Measurements from ENCODE around the gene FNDC3B.

FNDC3B gene

DNA sequence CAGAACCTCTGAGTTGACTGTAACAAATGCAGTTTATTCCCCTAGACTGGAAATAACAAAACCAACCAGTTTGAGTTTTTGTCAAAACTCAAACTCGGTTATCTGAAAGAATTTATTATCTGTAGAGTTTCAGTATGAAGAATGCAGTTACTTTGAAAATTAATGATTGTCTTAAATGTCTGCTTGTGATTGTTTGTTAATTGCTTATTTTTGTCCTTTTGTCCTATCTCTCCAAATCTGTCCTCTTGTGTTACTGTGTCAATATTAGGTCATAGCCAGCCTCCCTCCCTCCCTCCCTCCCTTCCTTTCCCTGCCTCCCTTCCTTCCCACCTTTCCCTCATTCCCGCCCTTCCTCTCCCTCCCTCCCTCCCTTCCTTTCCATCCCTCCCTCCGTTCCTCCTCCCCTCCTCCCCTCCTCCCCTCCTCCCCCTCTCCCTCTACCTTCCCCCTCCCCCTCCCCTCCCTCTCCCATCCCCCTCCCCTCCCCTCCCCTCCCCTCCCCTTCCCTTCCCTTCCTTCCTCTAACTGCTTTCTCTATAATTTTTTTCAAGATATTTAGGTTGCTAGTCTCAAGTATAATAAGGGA is 153.5 kb downstream of the FNDC3B start:
- no peak for DNase-seq (ENCODE audit: low spot score)

DNA sequence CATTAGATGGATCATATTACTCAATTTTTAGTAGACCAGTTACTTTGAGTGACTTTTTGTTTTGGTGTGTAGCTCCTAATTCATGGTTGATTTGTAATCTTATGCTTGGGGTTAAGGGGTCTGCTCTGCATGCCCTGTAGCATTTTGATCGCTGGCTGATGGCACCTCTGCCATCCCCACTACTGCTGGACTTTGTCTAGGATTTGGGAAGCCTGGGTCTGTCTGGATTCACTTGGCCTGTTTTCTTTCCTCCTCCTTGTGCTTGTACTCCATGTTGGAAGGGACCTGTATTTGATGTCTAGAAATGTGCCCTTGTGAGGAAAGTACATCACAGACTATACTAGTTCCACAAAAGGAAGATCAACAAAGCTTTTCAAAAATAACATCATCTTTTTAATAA is 154.1 kb downstream of the FNDC3B start:
- no peak for DNase-seq (ENCODE audit: low spot score)

DNA sequence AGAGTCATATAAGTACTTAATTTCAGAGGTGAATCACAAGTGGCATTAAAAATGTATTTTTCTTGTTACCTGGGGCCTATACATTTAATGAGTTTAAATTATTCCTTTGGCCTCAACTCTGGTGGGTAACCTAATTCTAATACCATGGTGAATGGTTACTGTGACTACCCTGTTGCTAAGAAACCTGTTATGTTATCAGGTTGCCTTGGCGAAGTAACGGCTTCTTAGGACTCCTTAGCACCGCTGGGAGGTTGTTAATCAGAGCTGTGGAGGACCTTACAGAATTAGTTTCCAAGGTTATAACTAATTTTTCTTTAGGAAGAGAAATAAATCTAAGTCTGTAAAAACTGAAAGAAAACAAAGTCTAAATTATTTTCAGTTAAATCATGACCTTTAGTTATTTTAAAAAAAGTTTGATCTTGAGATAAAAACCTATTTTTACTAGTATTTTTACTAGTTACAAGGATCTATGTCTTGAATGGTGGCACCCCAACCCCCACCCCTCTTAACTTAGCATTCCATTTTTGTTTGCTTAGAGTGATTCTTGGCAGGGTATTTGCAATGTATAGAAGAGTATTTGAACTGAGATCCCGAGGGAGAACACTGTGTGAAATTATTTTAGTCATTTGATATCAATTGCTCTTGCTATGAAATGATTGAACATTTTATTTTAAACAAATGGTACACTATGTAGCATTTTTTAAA is 155.5 kb downstream of the FNDC3B start:
- DNase-seq (ENCODE audit: low spot score): no peak

DNA sequence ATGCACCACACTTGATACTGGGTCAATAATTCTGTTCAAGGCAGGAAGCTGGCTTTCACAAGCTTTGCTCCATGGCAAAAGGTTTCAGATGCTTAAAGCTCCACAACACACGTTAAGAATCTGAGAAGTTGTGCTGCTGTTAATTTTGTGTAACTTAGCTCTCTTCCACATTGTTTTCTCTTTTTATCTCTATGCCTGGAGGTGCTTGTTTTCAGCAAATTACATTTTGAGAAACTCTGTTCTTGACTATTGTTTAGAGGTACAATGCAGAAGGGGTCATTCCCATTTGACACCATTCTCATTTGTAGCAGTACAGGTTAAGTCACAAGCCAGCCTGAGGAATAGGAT is 156.0 kb downstream of the FNDC3B start:
- no peak for DNase-seq (ENCODE audit: low spot score)

DNA sequence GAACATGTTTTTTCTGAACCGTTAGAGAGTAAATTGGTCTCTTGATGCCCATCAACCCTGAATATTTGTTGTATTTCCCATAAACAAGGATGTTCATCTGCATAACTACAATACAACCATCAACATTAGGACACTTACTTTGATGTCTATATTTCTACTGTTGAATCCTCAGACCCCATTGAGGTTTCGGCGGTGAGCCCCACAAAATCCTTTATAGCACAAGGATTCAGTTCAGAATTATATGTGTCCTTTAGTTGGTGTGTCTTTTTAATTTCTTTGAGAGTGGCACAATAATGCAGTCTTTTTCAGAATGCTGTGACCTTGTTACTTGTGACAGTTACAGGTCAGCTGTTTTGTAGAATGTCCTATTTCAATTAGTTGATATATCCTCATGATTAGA is 158.0 kb downstream of the FNDC3B start:
- DNase-seq (ENCODE audit: low spot score): no peak

DNA sequence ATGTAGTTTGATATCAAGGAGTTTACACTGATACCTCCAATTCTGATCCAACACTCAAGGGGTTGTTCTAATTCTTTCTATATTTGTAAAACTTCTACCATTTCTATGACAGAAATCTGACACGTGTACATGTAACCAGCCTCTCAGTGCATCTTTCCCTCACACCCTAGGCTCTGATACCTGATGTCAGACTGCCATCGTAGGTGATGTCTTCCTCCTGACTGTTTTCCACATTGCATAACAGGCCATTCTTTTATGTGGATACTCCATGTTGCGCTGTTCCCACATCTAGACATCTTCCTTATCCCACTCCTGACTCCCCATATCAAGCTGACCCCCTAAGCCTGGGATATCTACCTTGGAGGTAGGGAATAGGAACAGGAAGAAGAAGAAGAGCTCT is 159.1 kb downstream of the FNDC3B start:
- no peak for DNase-seq (ENCODE audit: low spot score)

DNA sequence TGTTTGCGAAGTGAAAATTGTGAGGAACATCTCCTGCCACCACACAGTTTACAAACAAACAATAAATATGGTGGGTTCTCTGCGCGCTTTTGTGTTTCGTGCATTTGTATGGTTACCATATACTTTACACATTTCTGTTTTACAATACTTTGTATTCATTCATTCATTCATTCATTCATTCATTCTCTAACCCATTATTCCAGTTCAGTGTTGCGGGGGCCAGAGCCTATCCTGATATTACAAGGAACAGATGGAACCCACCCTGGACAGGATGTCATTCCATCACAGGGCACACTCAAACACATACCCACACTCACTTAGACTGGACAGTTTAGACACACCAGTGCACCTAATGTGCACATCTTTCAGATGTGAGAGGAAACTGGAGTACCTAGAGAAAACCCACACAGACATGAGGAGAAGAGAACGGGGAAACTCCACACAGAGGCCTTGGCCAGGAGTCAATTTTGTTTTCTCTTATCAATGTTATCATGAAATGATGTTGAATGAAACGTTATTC is 160.5 kb downstream of the FNDC3B start:
- DNase-seq (ENCODE audit: low spot score): no peak

DNA sequence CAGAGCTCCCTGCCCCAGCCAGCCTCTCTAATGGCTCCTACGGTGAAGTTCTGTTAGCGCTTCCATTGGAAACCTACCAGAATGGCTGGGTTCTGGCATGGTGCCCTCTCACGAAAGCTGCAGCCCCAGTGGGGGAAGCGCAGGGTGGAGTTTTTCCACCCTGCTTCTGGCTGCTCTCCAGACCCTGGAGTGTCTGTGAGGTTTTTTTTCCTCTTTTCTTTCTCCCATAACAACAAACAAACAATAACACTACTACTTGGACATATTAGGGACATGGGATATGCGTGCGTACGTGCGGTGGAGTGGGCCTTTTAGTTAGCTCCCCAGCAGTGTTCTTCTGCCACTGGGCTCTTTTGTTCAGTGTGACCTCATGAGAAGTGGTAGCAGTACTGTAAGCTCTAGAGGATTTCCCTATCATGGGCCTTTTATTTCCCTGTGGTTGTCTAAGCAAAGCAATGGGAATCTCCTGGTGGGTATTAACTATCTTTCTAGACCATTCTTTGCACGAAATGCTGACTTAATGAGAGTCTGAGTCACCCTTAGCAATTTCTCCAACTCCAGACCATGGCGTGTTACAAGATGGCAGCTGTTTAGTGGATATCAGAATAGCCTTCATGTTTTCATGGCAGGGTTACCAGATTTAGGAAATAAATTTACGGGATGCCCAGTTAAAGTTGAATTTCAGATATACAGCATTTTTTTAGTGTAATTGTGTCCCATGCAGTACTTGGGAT is 161.9 kb downstream of the FNDC3B start:
- no peak for DNase-seq (ENCODE audit: low spot score)

DNA sequence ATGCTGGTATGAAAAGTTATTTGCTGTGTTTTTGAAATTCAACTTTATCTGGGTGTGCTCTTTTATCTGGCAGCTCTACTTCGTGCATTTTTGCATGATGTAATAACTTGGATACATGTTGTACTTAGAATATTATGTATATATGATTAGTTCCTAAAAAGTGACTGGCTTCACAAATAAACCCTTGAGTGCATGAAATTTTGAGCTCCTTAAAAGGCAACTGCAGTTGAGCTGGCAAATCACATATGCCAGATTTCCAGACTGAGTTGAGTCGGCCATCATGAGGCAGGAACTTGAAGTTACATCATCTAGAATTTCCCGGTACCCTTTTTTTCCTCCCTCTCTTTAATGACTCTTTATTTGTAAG is 162.5 kb downstream of the FNDC3B start:
- no peak for DNase-seq (ENCODE audit: low spot score)

DNA sequence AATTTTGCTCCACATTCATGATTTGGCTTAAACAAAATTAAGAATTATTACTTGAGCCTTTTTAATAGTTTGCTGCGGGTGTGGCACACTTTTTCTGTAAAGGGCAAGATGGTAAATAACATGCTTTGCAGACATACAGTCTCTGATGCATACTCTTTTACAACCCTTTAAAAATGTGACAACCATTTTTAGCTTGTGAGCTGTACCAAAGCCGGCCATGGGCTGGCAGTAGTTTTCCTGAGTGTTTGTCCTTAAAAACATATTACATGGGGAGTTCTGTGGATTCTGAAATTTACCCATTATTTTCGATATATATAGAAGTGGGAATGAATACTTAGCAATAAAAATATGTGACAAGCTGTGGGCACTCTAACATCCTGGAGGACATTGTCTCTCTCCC is 163.4 kb downstream of the FNDC3B start:
- no peak for DNase-seq (ENCODE audit: low spot score)

DNA sequence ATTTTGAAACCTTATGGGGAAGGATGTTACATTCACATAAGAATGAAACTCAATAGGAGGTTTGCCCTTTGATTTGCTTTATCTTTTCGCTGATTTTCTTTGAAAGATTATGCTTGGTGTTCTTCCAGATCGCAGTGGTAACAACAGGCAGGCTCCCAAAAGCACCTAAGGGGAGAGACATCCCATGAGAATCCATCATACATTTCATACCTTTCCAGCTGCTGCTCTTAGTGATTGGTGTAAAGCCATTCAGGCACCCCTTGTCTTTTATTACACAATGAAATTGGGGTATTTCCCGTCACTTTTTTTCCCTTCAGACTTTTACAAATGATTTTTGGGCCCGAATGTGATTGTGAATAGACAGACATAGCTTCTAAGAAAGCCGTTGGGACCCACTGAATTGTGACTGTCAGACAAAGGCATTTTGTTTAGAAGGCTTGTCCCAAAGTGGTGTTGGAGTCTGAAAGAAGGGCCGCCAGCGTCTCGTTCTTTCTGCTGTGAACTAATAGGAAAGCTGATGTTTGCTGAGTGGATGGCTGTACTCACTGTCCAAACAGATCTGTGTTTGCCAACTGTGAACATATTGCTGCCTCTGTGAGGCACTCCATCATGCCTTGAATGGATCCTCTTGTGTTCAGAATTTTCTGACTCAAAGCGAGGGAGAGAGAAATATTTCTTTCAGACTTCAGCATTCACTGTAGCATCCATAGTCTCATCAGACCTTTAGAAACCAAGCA is 164.3 kb downstream of the FNDC3B start:
- peak; percentile 95 for DNase-seq (ENCODE audit: low spot score)

DNA sequence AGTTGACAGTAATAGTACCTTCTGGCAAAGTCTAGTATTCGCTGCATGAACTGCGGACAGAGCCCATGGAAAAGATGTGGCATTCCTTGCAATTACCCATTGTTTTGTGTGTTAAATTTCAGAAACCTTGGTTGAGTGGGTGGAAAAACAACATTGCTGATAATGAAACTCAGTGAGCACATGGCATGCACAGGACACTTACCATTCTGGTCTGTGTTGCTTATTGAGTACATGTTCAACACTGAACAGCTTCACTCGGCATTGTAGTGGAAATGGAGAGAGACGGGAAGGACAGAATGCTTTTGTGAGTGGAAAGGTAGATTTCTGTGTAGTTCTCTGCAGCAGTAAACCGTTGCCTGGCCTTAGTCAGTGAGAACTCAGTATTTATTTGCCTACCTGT is 165.3 kb downstream of the FNDC3B start:
- DNase-seq (ENCODE audit: low spot score): no peak

DNA sequence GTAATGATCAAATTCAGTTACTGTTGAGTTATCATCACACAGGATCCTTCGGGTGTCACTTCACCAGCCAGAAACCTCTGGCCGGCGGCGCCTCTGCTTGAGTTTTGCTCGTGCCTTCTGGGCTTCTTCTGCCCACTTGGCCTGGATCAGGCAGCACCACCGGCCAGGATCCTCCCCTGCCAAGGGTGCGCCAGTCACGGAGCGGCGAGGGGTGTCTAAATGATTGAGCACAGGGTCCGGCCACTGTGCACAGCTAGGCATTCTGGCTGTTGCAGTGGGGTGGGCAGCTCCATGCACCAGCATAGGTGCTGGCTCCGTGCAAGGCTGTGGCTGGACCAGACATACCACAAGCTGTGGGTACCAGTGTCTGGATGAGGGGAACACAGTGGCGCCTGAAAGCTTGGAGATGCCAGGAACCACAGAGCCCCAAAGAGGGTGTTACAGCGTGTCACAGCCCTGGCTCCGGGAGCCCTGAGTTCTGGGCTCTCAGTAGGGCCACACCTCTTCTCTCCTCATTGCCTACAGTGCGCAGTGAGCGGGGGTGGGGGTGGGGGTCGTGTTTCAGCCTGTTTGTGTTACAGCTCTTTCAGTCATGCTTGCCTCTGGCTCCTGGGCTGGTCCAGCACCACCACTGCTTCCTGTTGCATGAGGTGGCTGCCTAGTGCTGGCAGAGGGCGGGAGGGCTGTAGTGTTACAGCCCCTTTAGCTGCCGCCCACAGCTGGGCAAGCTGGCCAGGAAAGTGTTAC is 169.4 kb downstream of the FNDC3B start:
- DNase-seq (ENCODE audit: low spot score): no peak

DNA sequence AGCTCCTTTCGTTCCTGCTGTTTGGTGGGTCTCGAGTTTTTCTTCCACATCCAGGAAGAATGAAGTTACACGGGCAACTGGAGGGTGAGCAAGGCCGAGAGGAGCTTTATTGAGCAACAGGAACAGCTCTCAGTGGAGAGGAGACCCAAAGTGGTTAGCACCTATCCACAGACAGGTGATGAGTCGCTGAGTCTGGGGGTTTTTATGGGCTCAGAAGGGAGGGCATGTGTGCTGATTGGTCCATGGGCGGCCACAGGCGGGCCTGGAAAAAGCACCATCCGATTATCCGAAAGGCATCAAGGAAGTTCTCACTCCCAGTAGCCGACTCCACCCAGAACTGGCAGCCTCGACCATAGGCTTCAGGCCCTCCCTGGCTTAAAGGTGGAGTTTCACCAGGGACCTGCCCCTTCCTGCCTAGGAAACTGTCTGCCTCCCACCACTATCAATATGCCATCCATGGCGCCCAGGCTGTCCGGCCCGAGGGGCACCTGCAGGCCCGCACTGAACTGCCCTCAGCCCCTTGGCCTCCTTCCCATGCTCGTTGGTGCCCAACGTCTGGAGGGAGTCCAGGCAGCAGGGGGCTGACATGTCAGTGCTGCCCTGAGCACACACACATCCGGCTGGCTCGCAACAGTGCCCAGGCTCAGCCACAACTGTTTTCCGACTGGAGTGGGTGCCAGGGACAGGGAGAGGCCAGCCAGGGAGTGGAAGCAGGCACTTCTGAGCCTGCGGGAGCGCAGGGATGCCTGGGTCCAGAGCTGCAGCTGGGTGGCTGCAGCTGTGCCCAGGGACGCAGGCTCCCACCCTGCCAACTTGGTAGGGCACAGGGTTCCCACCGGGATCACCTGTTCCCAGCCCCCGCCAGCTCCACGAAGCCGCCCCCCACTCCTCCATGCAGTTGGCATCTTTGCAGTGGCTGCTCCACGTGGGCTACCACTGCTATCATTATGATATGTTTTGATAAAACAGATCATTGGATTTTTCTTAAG is 170.2 kb downstream of the FNDC3B start:
- DNase-seq (ENCODE audit: low spot score): no peak

DNA sequence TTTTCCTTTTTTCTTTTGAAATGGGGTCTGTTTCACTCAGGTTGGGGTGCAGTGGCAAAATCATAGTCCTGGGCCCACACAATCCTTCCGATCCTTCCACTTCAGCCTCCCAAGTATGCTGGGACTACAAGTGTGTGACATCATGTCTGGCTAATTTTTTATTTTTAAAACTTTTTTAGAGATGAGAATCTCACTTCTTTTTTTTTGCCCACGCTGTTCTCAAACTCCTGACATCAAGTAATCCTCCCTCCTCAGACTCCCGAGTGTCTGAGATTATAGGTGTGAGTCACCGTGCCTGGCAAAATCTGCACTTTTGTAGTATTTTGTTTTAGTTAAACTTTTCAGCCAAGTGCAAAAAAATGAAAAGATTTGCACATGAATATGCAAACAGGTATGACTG is 171.0 kb downstream of the FNDC3B start:
- no peak for DNase-seq (ENCODE audit: low spot score)

DNA sequence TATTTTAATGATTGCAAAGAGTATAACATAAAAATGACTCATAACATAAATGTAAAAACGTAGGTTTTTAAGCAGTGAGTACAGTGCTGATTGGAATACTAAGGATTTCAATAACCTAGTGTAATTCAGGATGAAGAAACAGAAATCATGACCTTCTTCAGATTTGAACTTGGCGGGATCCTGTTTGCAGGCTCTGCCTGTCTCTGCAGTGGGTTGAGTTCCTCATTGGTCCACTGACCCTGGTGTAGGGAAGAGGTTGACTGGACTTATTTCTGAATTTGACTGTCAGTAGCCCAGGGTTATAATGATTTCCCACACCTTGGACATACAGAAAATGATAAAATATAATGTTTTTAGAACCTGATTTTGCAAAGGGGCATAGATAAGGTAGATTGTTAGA is 171.7 kb downstream of the FNDC3B start:
- DNase-seq (ENCODE audit: low spot score): no peak

DNA sequence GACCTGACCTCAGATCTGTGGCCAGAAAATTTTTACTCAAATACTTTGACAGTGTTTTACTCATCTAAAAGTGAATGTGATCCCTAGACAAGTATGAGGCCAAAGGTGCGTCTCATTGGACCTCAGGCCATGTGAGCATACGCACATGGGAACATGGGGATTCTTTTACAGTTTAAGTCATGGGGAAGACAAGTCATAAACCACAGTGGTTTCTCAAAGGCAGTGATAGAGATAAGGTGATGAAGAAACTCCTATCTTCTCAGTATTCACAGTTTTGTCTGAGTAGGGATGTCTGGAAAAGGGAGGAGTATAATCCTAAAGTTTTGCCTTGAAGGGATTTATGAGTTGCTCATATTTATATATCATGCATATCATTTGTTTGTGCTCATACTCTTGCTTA is 173.8 kb downstream of the FNDC3B start:
- DNase-seq (ENCODE audit: low spot score): no peak

DNA sequence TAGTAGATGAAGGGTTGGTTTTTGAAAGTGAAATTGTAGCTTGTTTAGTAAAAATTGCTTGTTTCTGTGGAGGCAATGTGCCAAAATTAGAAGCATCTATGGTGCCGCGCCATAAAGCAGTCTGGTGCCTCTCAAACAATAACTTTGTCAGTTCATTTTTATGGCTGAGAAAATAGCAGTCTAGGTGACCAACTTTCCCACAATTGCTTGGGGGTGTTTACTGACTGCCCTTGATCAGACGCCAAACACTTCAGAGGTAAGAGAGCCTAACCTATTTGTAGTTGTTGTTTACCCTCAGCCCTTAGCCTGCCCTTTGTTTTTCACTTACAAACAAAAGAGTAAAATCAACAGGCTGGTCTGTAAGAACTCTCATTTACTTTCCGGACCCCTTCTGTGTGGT is 174.5 kb downstream of the FNDC3B start:
- no peak for DNase-seq (ENCODE audit: low spot score)

DNA sequence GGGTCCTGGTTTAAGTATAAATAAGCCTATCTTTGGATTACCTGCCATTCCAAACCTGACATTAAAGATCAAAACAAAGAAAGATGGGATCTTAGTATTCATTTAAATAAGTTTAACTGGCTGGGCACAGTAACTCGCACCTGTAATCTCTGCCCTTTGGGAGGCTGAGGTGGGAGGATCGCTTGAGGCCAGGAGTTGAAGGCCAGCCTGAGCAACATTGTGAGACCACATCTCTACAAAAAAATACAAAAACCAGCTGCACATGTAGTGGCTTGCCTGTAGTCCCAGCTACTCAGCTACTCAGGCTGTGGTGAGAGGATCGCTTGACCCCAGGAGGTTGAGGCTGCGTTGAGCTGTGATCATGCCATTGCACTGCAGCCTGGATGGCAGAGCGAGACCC is 176.9 kb downstream of the FNDC3B start:
- DNase-seq (ENCODE audit: low spot score): no peak

DNA sequence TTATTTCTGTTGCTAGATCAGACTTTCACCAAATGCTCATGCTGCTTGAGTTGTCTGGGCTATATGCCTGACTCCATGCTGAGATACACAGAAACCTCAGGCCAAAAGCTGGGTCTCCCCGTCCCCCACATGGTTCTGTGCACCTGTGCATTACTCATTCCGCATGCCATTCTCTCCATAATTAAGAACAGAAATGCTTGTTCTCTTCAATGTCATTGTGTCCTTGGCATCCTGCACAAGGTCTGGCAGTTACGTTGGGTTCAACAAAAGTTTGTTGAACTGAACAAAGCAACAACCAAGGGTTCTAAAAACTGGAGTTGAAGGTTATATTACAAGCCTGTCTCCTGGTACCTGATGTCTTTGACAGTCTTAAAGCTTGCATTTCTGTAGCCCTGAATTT is 177.5 kb downstream of the FNDC3B start:
- no peak for DNase-seq (ENCODE audit: low spot score)

DNA sequence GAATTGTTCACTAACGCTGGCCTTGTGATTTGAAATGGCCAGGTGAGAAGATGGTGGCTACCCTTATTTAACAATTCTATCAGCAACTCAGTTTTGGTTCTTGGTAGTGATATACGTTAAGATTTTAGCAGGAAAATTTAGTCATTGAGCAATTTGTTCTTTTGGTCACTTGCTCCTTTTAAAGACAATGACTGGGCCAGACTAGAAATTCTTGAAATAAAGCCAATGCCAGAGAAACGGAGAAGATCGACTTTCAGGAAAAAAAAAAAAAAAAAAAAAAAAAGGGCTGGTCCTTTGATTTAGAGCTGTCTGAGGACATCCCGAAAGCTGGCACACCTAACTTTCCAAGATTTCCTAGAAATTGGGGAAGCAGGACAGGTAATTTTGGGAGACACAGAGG is 178.5 kb downstream of the FNDC3B start:
- DNase-seq (ENCODE audit: low spot score): no peak
